ENCODE results near the gene NFASC.

GRCh38 chr1:204869097-204869496 is 1.6 kb upstream of the NFASC start:
- no peak for TF ChIP-seq CTCF (conservative IDR thresholded peaks at IDR 0.05; ENCODE audit: low read length)
- TF ChIP-seq EZH2phosphoT487 (IDR thresholded peaks at IDR 0.05; ENCODE audit: borderline replicate concordance, low read depth, low read length): no peak
